Pancreas (tissue), 10 donors: Measurements from ENCODE around the gene EIF4EBP2. TPM values are rescaled to one million over a fixed set of nuclear protein-coding genes. Genes with fewer than 3 reads are reported as not detected.

ENCODE experiments used
- ATAC-seq, 4 donors: fragments of 200-7000 bp; cut with Tn5 transposase; one replicate each; pipeline versions ENCODE4 v1.8.0 to v1.9.1; 2020; ENCODE audit warnings: mild to moderate bottlenecking in 4 of 4, moderate library complexity in 4 of 4
- DNase-seq, 6 donors: peaks; one replicate each; pipeline ENCODE4 v3.0.0-alpha.2; 2020
- FAIRE-seq: peaks from 2 replicates; lab custom pipeline; 2012; peaks lifted over from hg19 to GRCh38; lab: Jason Lieb, UNC
- H3K27ac ChIP-seq, 4 donors: fragments of 200-600 bp; sonication (generic); 1 replicate in 3 of 4; 2 replicates in 1 of 4; pipeline versions ENCODE4 v1.5.0 to v1.8.0; 2020
- H3K27me3 ChIP-seq, 4 donors: fragments of 200-600 bp; one replicate each; pipeline ENCODE4 v1.8.0; 2021
- H3K36me3 ChIP-seq, 3 donors: fragments of 200-600 bp; sonication (generic) in 1 of 3; one replicate each; pipeline versions ENCODE4 v1.5.0 to v1.8.0; 2020 to 2021
- H3K4me1 ChIP-seq, 3 donors: fragments of 200-600 bp; one replicate each; pipeline ENCODE4 v1.8.0; 2021
- H3K4me3 ChIP-seq, 4 donors: fragments of 200-600 bp; sonication (generic) in 2 of 4; one replicate each; pipeline versions ENCODE4 v1.5.0 to v1.8.0; 2020 to 2021
- H3K9me3 ChIP-seq, 4 donors: fragments of 200-600 bp; one replicate each; pipeline ENCODE4 v1.8.0; 2021
- WGBS, 2 donors: extraction: QIAGEN DNeasy Blood & Tissue Kit; methylation state at CpG; one replicate each; pipeline ENCODE4 v1.1.7; 2013; 5-methylcytosine and 5-hydroxymethylcytosine counted together
- intact Hi-C, 3 donors: fragments of 100-400 bp; cut with DNase I; formaldehyde crosslinking; loops; one replicate each; pipeline versions ENCODE4 v1.11.1 to v1.14.2; 2022
- polyA plus RNA-seq, 2 donors: library from polyadenylated mRNA; stranded (reverse); fragments of 200-250 nt; gene quantifications; one replicate each; pipeline ENCODE4 v1.2.3, GENCODE V29; 2013
- total RNA-seq, 6 donors: library from RNA; stranded (reverse); fragmentation: NEBNext Ultra II Directional in 4 of 6; extraction: Animal tissue kit (Norgen Biotek cat#: 25700) in 4 of 6; gene quantifications; one replicate each; pipeline versions ENCODE4 v1.2.1 to v1.2.4, GENCODE V29; 2021 to 2023
- TF ChIP-seq, protein P1 (sequence below), 4 donors: fragments of 200-600 bp; sonication (generic) in 3 of 4; IDR thresholded peaks; one replicate each; pipeline versions ENCODE4 v1.5.0 to v1.8.0; 2021; ENCODE audit warnings: antibody characterized with exemption in 4 of 4
- donor health status: healthy with polysubstance abuse.
- donor health status: DM: no; HTN: no; CAD: no; lungs with moderate emphysema.
- donor health status: DM: no; HTN: no; CAD: no.
- donor health status: control.
- donor health status: control.
- donor health status: Bipolar disorder and iron deficiency.
- donor health status: DM: yes; HTN: yes; CAD: no.
- donor health status: DM: no; HTN: no; CAD: no.
- donor health status: DM: no; HTN: no; CAD: no.
- donor health status: DM: yes; HTN: yes; CAD: no.

EIF4EBP2 gene
- total and polyA plus RNA-seq, 8 donors, result 12.5 to 43.5 (median 30.7) TPM

DNA sequence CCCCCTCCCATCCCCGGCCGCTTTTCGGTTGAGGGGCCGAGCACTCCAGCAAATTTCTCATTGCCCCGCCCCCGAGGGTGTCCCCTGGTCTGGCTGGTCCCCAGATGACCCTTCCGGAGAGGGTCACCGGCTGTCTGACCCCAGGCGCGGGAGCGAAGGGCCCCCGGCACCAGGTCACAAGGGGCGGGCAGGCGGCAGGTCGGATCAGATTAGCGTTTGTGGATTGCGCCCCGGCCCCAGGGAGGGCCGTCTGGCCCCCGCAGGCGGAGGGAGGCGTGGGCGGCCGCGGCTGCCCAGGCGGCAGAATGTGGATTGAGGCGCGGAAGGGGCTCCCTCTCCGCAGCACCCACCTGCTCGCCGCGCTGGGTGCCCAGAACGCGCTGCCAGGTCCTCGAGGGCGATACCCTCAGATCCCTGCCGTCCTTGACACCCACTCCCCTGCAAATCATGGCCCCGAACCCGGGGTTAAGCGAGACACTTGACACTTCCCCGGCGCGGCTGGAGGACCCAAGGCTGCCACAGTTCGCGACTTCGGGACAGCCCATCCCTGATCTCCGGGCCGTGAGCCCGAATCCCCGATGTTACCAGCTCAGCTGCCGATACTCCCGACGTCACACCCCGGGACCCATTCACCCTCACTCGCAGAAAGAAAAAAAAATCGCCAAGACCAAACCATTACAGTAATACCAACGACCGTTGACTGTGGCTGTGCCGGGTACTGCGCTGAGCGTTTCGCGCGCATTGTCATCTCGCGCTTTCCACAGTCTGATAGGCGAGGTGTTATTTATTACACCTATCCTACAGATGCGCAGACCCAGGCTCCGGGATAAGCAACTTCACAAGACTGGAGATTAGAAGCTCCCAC lies 36.6 kb downstream of the EIF4EBP2 start:
- Histone ChIP-seq H3K27me3 (peaks cover 0 to 7% (median 3%) of the 10 kb centered on the region in 4 donors), H3K27ac (no peak overlapping the region), H3K4me3 (peak overlapping the region in 1 of 4 donors; percentile 17), H3K36me3 (no peaks in the 10 kb centered on the region), H3K4me1 (peaks cover 0 to 9% (median 5%) of the 10 kb centered on the region in 3 donors), H3K9me3 (no peaks in the 10 kb centered on the region)
- intact Hi-C loops, result no loop called here
- ATAC-seq, result peak in 1 of 4 donors; percentile 30
- no peak for FAIRE-seq
- WGBS, 2 donors, result 4 to 5% methylated on average over 59 to 69 of the region's 69 CpGs
- DNase-seq, result peak in 2 of 6 donors; percentile 47 to 67
- TF ChIP-seq, protein P1, sequence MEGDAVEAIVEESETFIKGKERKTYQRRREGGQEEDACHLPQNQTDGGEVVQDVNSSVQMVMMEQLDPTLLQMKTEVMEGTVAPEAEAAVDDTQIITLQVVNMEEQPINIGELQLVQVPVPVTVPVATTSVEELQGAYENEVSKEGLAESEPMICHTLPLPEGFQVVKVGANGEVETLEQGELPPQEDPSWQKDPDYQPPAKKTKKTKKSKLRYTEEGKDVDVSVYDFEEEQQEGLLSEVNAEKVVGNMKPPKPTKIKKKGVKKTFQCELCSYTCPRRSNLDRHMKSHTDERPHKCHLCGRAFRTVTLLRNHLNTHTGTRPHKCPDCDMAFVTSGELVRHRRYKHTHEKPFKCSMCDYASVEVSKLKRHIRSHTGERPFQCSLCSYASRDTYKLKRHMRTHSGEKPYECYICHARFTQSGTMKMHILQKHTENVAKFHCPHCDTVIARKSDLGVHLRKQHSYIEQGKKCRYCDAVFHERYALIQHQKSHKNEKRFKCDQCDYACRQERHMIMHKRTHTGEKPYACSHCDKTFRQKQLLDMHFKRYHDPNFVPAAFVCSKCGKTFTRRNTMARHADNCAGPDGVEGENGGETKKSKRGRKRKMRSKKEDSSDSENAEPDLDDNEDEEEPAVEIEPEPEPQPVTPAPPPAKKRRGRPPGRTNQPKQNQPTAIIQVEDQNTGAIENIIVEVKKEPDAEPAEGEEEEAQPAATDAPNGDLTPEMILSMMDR (IDR thresholded peaks at IDR 0.05), result no peak

DNA sequence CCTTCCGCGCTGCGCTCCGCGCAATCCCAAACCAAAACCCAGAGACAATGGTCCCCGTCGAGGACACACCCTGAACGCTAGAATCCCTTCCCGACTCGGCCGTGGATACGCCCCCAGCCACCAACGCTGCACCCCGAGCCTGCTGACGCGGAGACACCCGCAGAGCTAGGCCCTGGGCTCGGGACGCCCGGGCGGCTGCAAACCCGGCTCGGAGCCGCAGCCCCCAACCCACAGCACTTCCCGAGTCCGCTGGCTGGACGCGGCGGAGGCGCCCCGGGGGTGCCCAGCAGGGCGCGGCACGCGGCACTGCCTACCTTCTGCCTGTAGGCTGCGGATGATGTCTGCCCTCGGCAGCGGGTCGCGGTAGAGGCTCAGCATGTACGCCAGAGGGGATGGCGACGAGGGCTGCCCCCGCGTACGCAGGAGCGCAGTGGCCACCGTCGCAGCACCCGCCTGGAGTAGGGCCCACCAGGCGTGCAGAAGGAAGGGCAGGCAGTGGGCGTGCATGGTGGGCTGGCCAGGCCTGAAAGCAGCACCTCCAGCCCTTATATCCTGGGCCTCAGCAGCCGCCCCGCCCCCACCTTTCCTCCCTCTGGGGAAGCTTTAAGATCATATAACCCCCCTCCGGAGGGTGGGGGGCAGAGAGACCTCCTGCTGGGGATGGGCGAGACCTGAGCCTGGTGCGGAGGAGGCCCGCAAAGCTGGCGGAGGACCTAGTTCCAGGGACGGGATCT lies 37.4 kb downstream of the EIF4EBP2 start, which contains the start of gene NODAL:
TSS of gene NODAL (minus strand) at position 521 of the 734 bp plus-strand sequence. CDS start at position 507, 14 bp downstream.
- intact Hi-C loops, result no loop called here
- TF ChIP-seq, protein P1 (IDR thresholded peaks at IDR 0.05), result no peak
- no peak for FAIRE-seq
- no peaks in the 10 kb centered on the region for H3K9me3 ChIP-seq
- H3K4me3 ChIP-seq, result peak within 1 kb of the TSS in 1 of 4 donors; percentile 17
- H3K4me1 ChIP-seq, result peaks cover 0 to 9% (median 5%) of the 10 kb centered on the region in 3 donors
- H3K27me3 ChIP-seq, result peaks cover 0 to 7% (median 3%) of the 10 kb centered on the region in 4 donors
- no peak within 1 kb of the TSS for H3K27ac ChIP-seq
- ATAC-seq, result peak in 2 of 4 donors; percentile 35 to 41
- 10% methylated on average over 58 to 60 of the region's 60 CpGs for WGBS, 2 donors
- DNase-seq, result peak in 2 of 6 donors; percentile 48 to 55
- H3K36me3 ChIP-seq, result no peaks in the 10 kb centered on the region

DNA sequence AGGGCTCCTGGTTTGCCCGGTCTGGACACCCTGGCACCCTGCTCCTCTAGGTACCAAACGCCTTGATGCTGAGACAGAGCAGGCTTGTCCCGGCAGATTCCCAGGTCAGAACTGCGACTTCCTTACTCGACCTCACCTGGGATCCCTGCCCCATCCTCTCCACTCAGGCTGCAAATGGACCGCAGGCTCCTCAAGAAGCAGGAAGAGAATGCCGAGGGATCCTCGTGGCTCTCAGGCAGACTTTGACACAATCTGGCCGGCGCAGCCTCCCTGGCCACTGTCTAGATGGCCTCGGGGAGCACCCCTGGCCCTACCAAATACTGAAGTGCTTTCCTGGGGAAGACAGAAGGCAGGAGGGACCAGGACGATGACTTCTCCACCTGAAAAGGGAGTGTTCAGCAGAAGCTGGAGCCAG lies 38.0 kb downstream of the EIF4EBP2 start:
- peaks cover 0 to 9% (median 5%) of the 10 kb centered on the region in 3 donors for H3K4me1 ChIP-seq
- intact Hi-C loops, result no loop called here
- ATAC-seq (no peak), DNase-seq (peak in 1 of 6 donors; percentile 48), FAIRE-seq (no peak)
- H3K4me3 ChIP-seq, result no peak overlapping the region
- H3K27me3 ChIP-seq, result peaks cover 0 to 7% (median 3%) of the 10 kb centered on the region in 4 donors
- no peaks in the 10 kb centered on the region for H3K36me3 ChIP-seq
- 30 to 34% methylated on average over 11 to 12 of the region's 12 CpGs for WGBS, 2 donors
- no peaks in the 10 kb centered on the region for H3K9me3 ChIP-seq
- H3K27ac ChIP-seq, result no peak overlapping the region
- TF ChIP-seq, protein P1 (IDR thresholded peaks at IDR 0.05), result no peak

DNA sequence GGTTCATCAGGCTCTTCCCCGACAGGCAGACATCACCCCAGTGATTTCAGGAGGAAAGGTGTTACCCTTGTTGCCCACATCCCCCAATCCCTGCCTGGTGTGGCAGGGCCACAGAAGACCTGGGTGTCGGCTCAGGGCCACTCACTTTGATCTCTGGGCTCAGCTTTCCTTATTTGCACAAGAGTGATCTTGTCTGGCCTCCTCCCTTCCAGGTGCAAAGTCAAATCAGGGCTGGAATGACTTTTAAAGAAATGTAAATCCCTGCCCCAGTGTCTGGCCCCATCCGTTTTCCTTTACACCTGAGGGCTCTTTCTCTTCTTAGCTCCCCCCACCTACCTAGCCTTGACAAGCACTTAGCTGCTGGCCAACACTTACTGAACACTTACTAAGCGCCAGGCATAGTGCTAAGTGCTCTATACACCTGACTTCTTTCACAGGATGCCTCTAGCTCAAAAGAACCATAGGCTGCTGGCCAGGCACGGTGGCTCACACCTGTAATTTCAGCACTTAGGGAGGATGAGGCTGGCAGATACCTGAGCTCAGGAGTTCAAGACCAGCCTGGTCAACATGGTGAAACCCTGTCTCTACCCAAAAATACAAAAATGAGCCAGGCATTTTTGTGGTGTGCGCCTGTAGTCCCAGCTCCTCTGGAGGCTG lies 38.5 kb downstream of the EIF4EBP2 start:
- FAIRE-seq (no peak), ATAC-seq (no peak), DNase-seq (no peak)
- Histone ChIP-seq H3K9me3 (no peaks in the 10 kb centered on the region), H3K4me3 (no peak overlapping the region), H3K27me3 (peaks cover 0 to 7% (median 3%) of the 10 kb centered on the region in 4 donors), H3K4me1 (peaks cover 0 to 9% (median 5%) of the 10 kb centered on the region in 3 donors), H3K27ac (no peak overlapping the region), H3K36me3 (no peaks in the 10 kb centered on the region)
- intact Hi-C loops, result no loop called here
- TF ChIP-seq, protein P1 (IDR thresholded peaks at IDR 0.05), result no peak
- 66 to 70% methylated on average over 6 of the region's 6 CpGs for WGBS, 2 donors
